ENCODE data around the gene SCMH1.

GRCh38 chr1:41174170-41174569 is 67.9 kb downstream of the SCMH1 start:
- TF ChIP-seq CTCF (IDR thresholded peaks at IDR 0.05) (no peak), POLR2AphosphoS5 (IDR thresholded peaks at IDR 0.05) (no peak)
